PC-3 (cell line): ENCODE data around the gene SNRPA1.

Experiments
- CTCF ChIP-seq: fragments of 300-600 bp; sonication (generic); conservative IDR thresholded peaks from 2 replicates; pipeline ENCODE4 v1.5.1; 2017; ENCODE audit warnings: antibody characterized with exemption, low read depth, mild to moderate bottlenecking, low read length
- EZH2 ChIP-seq: fragments of 300-600 bp; sonication (generic); IDR thresholded peaks from one replicate; pipeline ENCODE4 v1.6.1; 2017; ENCODE audit warnings: antibody characterized with exemption, mild to moderate bottlenecking, low read length; ENCODE audit not compliant: unreplicated experiment
- EZH2phosphoT487 ChIP-seq: fragments of 300-600 bp; sonication (generic); IDR thresholded peaks from 2 replicates; pipeline ENCODE4 v1.6.1; 2018; ENCODE audit warnings: mild to moderate bottlenecking, antibody characterized with exemption, low read length, borderline replicate concordance

- TF ChIP-seq CTCF (no peak), EZH2 (no peak), EZH2phosphoT487 (no peak)
Measured at GRCh38 chr15:101233651-101234280, 61.3 kb downstream of the SNRPA1 start.
